Activated naive CD4-positive, alpha-beta T cell treated with anti-CD3 and anti-CD28 coated beads, Interleukin-2, amount 50 U/mL, for 72 hours (primary cell): Measurements from ENCODE around the gene MYLK4. TPM values are rescaled to one million over a fixed set of nuclear protein-coding genes. Genes with fewer than 3 reads are reported as not detected.

Source experiments
- ATAC-seq, 2 donors: fragments of 150-1000 bp; cut with Tn5 transposase; 2 replicates each; pipeline ENCODE4 v1.10.0; 2021; ENCODE audit warnings: mild to moderate bottlenecking in 2 of 2, moderate library complexity in 2 of 2
- DNase-seq, 2 donors: peaks; one replicate each; pipeline ENCODE4 v3.0.0; 2021 to 2022; ENCODE audit warnings: low spot score in 2 of 2
- H3K27ac Mint-ChIP-seq, 2 donors: one replicate each; pipeline ENCODE4 v1.8.0; 2022; ENCODE audit warnings: mild to moderate bottlenecking in 2 of 2, mixed read lengths in 2 of 2
- H3K36me3 Mint-ChIP-seq, 2 donors: one replicate each; pipeline ENCODE4 v1.8.0; 2022; ENCODE audit warnings: mixed read lengths in 2 of 2
- H3K9me3 Mint-ChIP-seq, 2 donors: one replicate each; pipeline ENCODE4 v1.8.0; 2022; ENCODE audit warnings: mixed read lengths in 2 of 2
- total RNA-seq, 2 donors: library from RNA; stranded (reverse); gene quantifications; one replicate each; pipeline ENCODE4 v1.2.3, GENCODE V29; 2022

Gene MYLK4
- total RNA-seq, 2 donors from 2014 or later: 0.33 TPM; not detected in 1

DNA sequence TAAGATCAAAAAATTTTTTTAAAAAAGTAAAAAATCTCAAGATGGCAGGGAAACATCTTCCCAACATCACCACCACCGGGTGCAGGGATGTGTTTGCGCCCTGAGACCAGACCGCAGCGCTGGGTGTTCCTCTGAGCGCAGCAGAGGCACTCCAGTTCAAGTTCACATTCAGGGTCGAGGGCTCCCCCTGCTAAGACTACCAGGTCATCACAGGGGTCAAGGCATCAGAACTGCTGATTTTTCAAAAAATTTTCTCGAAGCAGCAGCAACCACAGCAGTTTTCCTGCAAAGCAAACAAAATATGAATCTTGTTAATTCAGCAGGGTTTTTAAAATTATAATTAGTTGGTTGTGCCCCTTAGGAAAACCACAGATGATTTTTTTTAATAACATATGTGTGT lies 83.1 kb downstream of the MYLK4 start:
- Mint-ChIP-seq H3K36me3 (peaks cover 0 to 7% of the 10 kb centered on the region in 2 donors), H3K27ac (no peak overlapping the region), H3K9me3 (peaks cover 0 to 11% of the 10 kb centered on the region in 2 donors)
- DNase-seq (no peak), ATAC-seq (no peak)

DNA sequence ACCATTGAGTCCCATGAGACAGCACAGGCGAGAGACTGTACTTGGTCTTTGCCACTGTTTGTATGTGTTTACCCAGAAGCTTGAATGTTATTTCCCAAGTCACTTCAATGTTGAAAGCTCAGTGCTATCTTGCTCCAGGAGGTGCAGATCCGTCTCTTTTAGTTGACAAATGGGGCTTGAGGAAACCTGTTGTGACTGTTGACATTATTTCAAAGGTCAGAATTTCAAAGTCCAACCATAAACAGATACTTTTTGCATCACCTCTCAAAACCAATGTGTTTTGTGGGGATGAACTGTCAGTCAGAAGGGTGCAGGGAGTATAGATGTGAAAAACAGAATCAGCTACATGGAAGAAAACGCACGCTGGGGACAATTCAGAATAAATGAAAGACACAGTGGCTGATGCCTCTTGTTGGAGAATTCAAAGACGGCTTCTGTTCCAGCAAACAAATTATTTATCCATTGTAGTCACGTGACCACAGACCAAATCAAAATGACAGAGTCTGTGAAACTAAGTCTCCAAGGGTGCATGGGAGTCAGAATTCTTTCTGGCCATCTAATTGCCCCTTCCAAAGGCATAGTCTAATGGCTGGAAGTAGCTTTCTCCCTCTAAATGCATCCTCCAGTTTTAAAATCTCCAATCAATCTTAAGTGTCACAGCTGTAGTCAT lies 83.7 kb downstream of the MYLK4 start:
- no peak for ATAC-seq
- Mint-ChIP-seq H3K9me3 (peaks cover 0 to 11% of the 10 kb centered on the region in 2 donors), H3K36me3 (peaks cover 0 to 7% of the 10 kb centered on the region in 2 donors), H3K27ac (no peak overlapping the region)
- no peak for DNase-seq

GRCh38 chr6:2665146-2666070 lies 85.3 kb downstream of the MYLK4 start:
- H3K36me3 Mint-ChIP-seq: peaks cover 0 to 7% of the 10 kb centered on the region in 2 donors
- H3K9me3 Mint-ChIP-seq: peaks cover 0 to 11% of the 10 kb centered on the region in 2 donors
- no peak for DNase-seq
- H3K27ac Mint-ChIP-seq: no peak overlapping the region
- ATAC-seq: no peak

DNA sequence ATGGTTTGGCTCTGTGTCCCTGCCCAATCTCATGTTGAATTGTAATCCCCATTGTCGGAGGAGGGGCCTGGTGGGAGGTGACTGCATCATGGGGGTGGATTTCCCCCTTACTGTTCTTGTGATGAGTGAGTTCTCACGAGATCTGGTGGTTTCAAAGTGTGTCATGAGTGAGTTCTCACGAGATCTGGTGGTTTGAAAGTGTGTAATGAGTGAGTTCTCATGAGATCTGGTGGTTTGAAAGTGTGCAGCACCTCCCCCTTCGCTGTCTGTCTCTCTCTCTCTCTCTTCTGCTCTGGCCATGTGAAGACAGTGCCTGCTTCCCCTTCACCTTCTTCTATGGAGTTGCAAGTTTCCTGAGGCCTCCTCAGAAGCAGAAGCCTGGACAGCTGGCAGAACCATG lies 87.6 kb downstream of the MYLK4 start:
- ATAC-seq: peak in 1 of 2 donors; percentile 23
- no peak overlapping the region for H3K27ac Mint-ChIP-seq
- peaks cover 0 to 7% of the 10 kb centered on the region in 2 donors for H3K36me3 Mint-ChIP-seq
- H3K9me3 Mint-ChIP-seq: peaks cover 0 to 11% of the 10 kb centered on the region in 2 donors
- no peak for DNase-seq

- DNase-seq: no peak
- ATAC-seq: no peak
- Mint-ChIP-seq H3K27ac (no peak overlapping the region), H3K36me3 (peaks cover 0 to 7% of the 10 kb centered on the region in 2 donors), H3K9me3 (peaks cover 0 to 11% of the 10 kb centered on the region in 2 donors)
Measured at GRCh38 chr6:2661651-2662050, 89.1 kb downstream of the MYLK4 start.

DNA sequence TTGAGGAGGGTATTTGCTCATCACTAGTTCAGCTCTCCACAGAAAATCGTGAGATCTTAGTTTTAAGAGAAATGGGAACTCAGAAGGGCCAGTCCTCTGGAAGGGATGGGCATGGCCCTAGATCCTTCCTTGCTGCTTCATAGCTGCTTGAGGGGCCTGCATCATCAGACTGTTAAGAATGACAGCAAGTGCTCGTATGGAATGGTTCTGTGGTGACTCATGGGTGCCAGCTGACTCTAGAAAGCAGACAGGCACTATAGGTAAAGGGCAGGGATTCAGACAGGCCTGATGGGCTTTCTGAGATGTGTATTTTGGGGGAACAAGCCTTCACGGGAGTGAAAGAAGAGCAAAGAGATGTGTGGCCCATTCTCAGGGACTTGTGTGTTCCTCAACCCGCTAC lies 90.8 kb downstream of the MYLK4 start:
- Mint-ChIP-seq H3K27ac (no peak overlapping the region), H3K9me3 (peaks cover 0 to 11% of the 10 kb centered on the region in 2 donors), H3K36me3 (peaks cover 0 to 7% of the 10 kb centered on the region in 2 donors)
- ATAC-seq (peak in 1 of 2 donors; percentile 22), DNase-seq (no peak)

DNA sequence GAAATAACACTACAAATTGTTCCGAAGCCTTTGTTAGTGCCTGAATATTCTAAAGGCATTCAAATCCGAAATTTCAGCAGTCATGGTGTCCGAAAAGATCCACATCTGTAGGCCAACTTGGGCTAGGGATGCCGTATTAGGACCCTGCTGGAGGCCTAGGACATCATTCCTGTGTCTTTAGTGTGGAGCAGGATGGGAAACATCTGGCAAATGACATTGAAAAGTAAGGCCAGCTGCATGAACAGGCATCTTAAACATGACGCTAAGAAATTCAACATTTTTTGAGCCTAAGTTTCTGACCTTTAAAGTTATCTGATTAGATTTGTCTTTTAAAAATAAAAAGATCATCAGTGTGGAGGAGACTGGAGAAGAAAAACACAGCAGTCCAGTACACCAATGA lies 91.3 kb downstream of the MYLK4 start:
- Mint-ChIP-seq H3K9me3 (peaks cover 0 to 11% of the 10 kb centered on the region in 2 donors), H3K27ac (no peak overlapping the region), H3K36me3 (peaks cover 0 to 7% of the 10 kb centered on the region in 2 donors)
- ATAC-seq (no peak), DNase-seq (no peak)

GRCh38 chr6:2658788-2659187 lies 91.9 kb downstream of the MYLK4 start:
- DNase-seq (no peak), ATAC-seq (peak; percentile 67 to 84)
- Mint-ChIP-seq H3K9me3 (peaks cover 0 to 7% of the 10 kb centered on the region in 2 donors), H3K27ac (peak overlapping the region in 1 of 2 donors; percentile 23), H3K36me3 (peaks cover 0 to 7% of the 10 kb centered on the region in 2 donors)

- H3K36me3 Mint-ChIP-seq: peaks cover 6 to 8% of the 10 kb centered on the region in 2 donors
- H3K27ac Mint-ChIP-seq: no peak overlapping the region
- H3K9me3 Mint-ChIP-seq: peaks cover 0 to 12% of the 10 kb centered on the region in 2 donors
- ATAC-seq (no peak), DNase-seq (no peak)
Measured at GRCh38 chr6:2656460-2657079, 94.2 kb downstream of the MYLK4 start.

GRCh38 chr6:2655844-2656433 lies 94.8 kb downstream of the MYLK4 start:
- Mint-ChIP-seq H3K9me3 (peaks cover 0 to 12% of the 10 kb centered on the region in 2 donors), H3K36me3 (peaks cover 6 to 8% of the 10 kb centered on the region in 2 donors), H3K27ac (no peak overlapping the region)
- DNase-seq (no peak), ATAC-seq (no peak)

DNA sequence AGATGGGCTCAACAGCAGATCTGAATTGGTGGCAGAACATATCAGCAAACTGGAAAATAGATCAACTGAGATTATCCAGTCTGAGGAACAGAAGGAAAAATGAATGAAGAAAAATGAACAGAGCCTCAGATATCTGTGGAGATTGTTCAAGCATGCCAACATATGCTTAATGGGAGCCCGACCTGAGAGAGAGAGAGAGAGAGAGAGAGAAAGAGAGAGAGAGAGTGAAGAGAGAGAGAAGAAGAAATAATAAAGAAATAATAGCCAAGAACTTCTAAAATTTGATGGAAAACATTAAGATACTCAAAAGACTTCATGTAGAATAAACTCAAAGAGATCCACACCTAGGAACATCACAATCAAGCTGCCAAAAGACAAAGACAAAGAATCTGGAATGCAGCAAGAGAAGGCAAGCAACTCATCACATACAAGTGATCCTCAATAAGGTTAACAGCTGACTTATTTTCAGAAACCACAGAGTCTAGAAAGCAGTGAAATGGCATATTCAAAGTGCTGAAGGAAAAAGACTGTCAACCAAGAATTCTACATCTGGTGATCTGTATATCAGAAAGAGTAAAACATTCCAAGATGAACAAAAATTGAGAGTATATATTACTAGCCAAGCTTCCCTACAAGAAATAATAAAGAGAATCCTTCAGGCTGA lies 97.2 kb downstream of the MYLK4 start:
- peaks cover 0 to 12% of the 10 kb centered on the region in 2 donors for H3K9me3 Mint-ChIP-seq
- DNase-seq (no peak), ATAC-seq (no peak)
- peaks cover 6 to 8% of the 10 kb centered on the region in 2 donors for H3K36me3 Mint-ChIP-seq
- H3K27ac Mint-ChIP-seq: no peak overlapping the region

GRCh38 chr6:2652611-2653010 lies 98.1 kb downstream of the MYLK4 start:
- no peak for ATAC-seq
- Mint-ChIP-seq H3K27ac (no peak overlapping the region), H3K36me3 (peaks cover 6 to 8% of the 10 kb centered on the region in 2 donors)

DNA sequence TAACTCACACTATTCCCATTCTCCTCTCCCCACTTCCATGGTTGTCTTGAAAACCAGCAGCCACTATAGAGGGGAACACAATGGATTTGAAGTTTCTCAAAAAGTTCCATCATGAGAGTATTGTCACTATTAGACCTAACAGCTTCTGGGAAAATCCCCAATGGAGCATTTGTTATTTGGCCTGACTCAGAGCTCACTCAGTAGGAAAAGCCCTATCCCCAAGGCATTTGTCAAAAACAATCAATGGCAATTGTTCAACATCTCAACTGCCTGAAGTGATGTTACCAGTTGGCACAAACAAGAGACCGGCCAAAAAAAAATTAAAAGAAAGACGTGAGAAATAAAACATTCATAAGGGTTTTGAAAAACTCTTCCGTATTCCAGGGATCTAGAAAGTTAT lies 98.8 kb downstream of the MYLK4 start:
- H3K36me3 Mint-ChIP-seq: peaks cover 6 to 8% of the 10 kb centered on the region in 2 donors
- H3K27ac Mint-ChIP-seq: no peak overlapping the region
- no peak for DNase-seq
- no peak for ATAC-seq
- H3K9me3 Mint-ChIP-seq: peaks cover 0 to 12% of the 10 kb centered on the region in 2 donors

More at GRCh38 chr6:2652611-2653010, 98.1 kb downstream of the MYLK4 start:
- peaks cover 0 to 12% of the 10 kb centered on the region in 2 donors for H3K9me3 Mint-ChIP-seq
- no peak for DNase-seq

GRCh38 chr6:2651536-2651935 lies 99.2 kb downstream of the MYLK4 start:
- DNase-seq (no peak), ATAC-seq (no peak)
- Mint-ChIP-seq H3K27ac (no peak overlapping the region), H3K9me3 (peaks cover 0 to 12% of the 10 kb centered on the region in 2 donors), H3K36me3 (peaks cover 6 to 8% of the 10 kb centered on the region in 2 donors)

GRCh38 chr6:2646346-2646745 lies 104.4 kb downstream of the MYLK4 start:
- ATAC-seq (no peak), DNase-seq (no peak)
- H3K36me3 Mint-ChIP-seq: no peaks in the 10 kb centered on the region
- no peak overlapping the region for H3K27ac Mint-ChIP-seq
- H3K9me3 Mint-ChIP-seq: no peaks in the 10 kb centered on the region

DNA sequence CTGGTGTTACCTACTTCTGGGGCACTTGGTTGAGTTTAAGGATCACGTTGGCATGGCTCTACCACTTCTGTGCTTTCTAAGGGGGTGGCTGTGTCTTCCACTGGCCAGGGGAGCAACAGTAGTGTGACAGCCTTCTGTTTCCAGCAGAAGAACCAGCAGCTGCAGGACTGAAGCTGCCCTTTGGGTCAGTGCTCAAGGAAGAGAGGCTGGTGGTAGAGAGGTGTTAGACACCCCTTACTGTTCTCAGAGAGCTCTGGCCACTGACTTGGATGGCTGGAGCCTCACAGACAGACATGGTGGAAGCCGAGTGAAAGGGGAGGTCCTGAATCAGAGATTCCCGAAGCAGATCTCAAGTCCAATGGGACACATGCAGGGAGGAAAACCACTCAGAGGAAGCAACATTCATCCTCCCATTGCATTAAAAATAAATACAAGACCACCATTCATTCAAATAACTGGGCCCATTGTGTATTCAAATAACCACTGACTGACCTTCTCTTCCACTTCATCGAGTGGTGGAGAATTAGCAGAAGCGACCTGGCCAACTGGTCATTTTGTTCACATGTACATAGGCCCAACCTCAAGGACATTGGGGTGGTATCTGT lies 106.7 kb downstream of the MYLK4 start:
- no peak for DNase-seq
- H3K36me3 Mint-ChIP-seq: no peaks in the 10 kb centered on the region

More for the DNA sequence above, 106.7 kb downstream of the MYLK4 start:
- ATAC-seq: no peak
- H3K9me3 Mint-ChIP-seq: no peaks in the 10 kb centered on the region
- no peak overlapping the region for H3K27ac Mint-ChIP-seq
